DMS53 (cell line): ENCODE measurements around the gene HYAL2.

Experiments
- DNase-seq: peaks from one replicate; lab custom pipeline; 2025; lab: John Stamatoyannopoulos, UW

The HYAL2 gene

GRCh38 chr3:50330330-50330729, 7.8 kb upstream of the HYAL2 start:
- DNase-seq: no peak

GRCh38 chr3:50327943-50328691, 5.6 kb upstream of the HYAL2 start, which contains the start of gene TUSC2:
Gene TUSC2, minus strand, starts transcription at chr3:50328223. Its CDS starts 124 bp downstream, at chr3:50328099.
- peak; percentile 95 for DNase-seq

- DNase-seq: no peak
Observed at GRCh38 chr3:50327129-50327528, 4.6 kb upstream of the HYAL2 start.

GRCh38 chr3:50326182-50326541, 3.6 kb upstream of the HYAL2 start:
- no peak for DNase-seq

GRCh38 chr3:50325497-50326181, 3.1 kb upstream of the HYAL2 start:
- DNase-seq: no peak

GRCh38 chr3:50325113-50325480, 2.6 kb upstream of the HYAL2 start:
- no peak for DNase-seq

- peak; percentile 61 for DNase-seq
Observed at GRCh38 chr3:50324351-50325112, 2.0 kb upstream of the HYAL2 start.

GRCh38 chr3:50323614-50324199, 1.2 kb upstream of the HYAL2 start:
- DNase-seq: no peak

- DNase-seq: peak; percentile 9
Observed at GRCh38 chr3:50323092-50323600, 601 bp upstream of the HYAL2 start.

GRCh38 chr3:50322115-50322385, 495 bp downstream of the HYAL2 start:
- no peak for DNase-seq

- peak; percentile 85 for DNase-seq
Observed at GRCh38 chr3:50321336-50322114, 1.0 kb downstream of the HYAL2 start.

- DNase-seq: peak; percentile 69
Observed at GRCh38 chr3:50320853-50321335, 1.7 kb downstream of the HYAL2 start.

- DNase-seq: no peak
Observed at GRCh38 chr3:50319894-50320625, 2.5 kb downstream of the HYAL2 start.

GRCh38 chr3:50319181-50319893, 3.2 kb downstream of the HYAL2 start:
- no peak for DNase-seq

- no peak for DNase-seq
Observed at GRCh38 chr3:50318615-50319014, 3.9 kb downstream of the HYAL2 start.

GRCh38 chr3:50318163-50318562, 4.4 kb downstream of the HYAL2 start:
- no peak for DNase-seq

- peak; percentile 51 for DNase-seq
Observed at GRCh38 chr3:50317300-50317699, 5.2 kb downstream of the HYAL2 start.

GRCh38 chr3:50316657-50317242, 5.8 kb downstream of the HYAL2 start:
- DNase-seq: peak; percentile 75

- no peak for DNase-seq
Observed at GRCh38 chr3:50314816-50315215, 7.7 kb downstream of the HYAL2 start.

GRCh38 chr3:50314342-50314741, 8.2 kb downstream of the HYAL2 start:
- DNase-seq: no peak
